DOHH2 (cell line): ENCODE data around the gene LSM14A.
A peak's percentile ranks its signal among the peaks of the same experiment; 100 is the strongest.
"Not testable (repeated sequence)": the region's sequence is repeated elsewhere in the genome, so short reads cannot be mapped to it uniquely, and the experiment has no call there.

ENCODE experiments used
- H3F3A ChIP-seq: fragments of 200-600 bp; sonication (generic), shearing (Covaris generic); 2 replicates; pipeline ENCODE4 v1.6.0; 2016; ENCODE audit warnings: antibody characterized with exemption, mild to moderate bottlenecking; ENCODE audit not compliant: control insufficient read depth, insufficient read depth
- H3K27ac ChIP-seq: fragments of 200-600 bp; sonication (generic); 2 replicates; pipeline ENCODE4 v1.5.1; 2014; ENCODE audit warnings: low read depth, mild to moderate bottlenecking, low read length, moderate library complexity
- H3K27me3 ChIP-seq: fragments of 200-600 bp; sonication (generic); 2 replicates; pipeline ENCODE4 v1.6.1; 2014; ENCODE audit warnings: mild to moderate bottlenecking, low read length, mixed read lengths; ENCODE audit not compliant: control insufficient read depth
- H3K36me3 ChIP-seq: fragments of 200-600 bp; sonication (generic); 2 replicates; pipeline ENCODE4 v1.6.1; 2014; ENCODE audit warnings: mild to moderate bottlenecking, low read length, moderate library complexity, mixed read lengths; ENCODE audit not compliant: control insufficient read depth
- H3K4me1 ChIP-seq: fragments of 200-600 bp; sonication (generic); 2 replicates; pipeline ENCODE4 v1.6.1; 2014; ENCODE audit warnings: mild to moderate bottlenecking, low read length, mixed read lengths; ENCODE audit not compliant: control insufficient read depth
- H3K4me2 ChIP-seq: fragments of 200-600 bp; sonication (generic); 2 replicates; pipeline ENCODE4 v1.6.0; 2014; ENCODE audit warnings: mild to moderate bottlenecking, low read length, moderate library complexity
- H3K4me3 ChIP-seq: fragments of 200-600 bp; sonication (generic); 2 replicates; pipeline ENCODE4 v1.5.1; 2014; ENCODE audit warnings: mild to moderate bottlenecking, low read length, mixed read lengths
- H3K79me2 ChIP-seq: fragments of 200-600 bp; sonication (generic); 2 replicates; pipeline ENCODE4 v1.6.1; 2014; ENCODE audit warnings: mild to moderate bottlenecking, low read length, mixed read lengths; ENCODE audit not compliant: control insufficient read depth
- H3K9me2 ChIP-seq: fragments of 200-600 bp; sonication (generic); replicated peaks from 2 replicates; pipeline ENCODE4 v1.6.1; 2014; ENCODE audit warnings: mild to moderate bottlenecking, low read length, mixed read lengths; ENCODE audit not compliant: control insufficient read depth
- H3K9me3 ChIP-seq: fragments of 200-600 bp; sonication (generic); 2 replicates; pipeline ENCODE4 v1.6.1; 2014; ENCODE audit warnings: antibody characterized with exemption, low read length, mixed read lengths; ENCODE audit not compliant: control insufficient read depth, insufficient read depth
- H4K20me1 ChIP-seq: fragments of 200-600 bp; sonication (generic); 2 replicates; pipeline ENCODE4 v1.6.0; 2014; ENCODE audit warnings: low read depth, mild to moderate bottlenecking, antibody characterized with exemption, low read length, moderate library complexity; ENCODE audit not compliant: control insufficient read depth, insufficient read depth
- EZH2phosphoT487 ChIP-seq: fragments of 200-600 bp; sonication (generic); IDR thresholded peaks from 2 replicates; pipeline ENCODE4 v1.6.1; 2017; ENCODE audit warnings: borderline replicate concordance, mild to moderate bottlenecking, antibody characterized with exemption, low read length, moderate library complexity, mixed read lengths
- TF ChIP-seq, protein P1 (sequence below): fragments of 200-600 bp; sonication (generic); IDR thresholded peaks from one replicate; pipeline ENCODE4 v1.5.1; 2014; ENCODE audit warnings: antibody characterized with exemption, mild to moderate bottlenecking, low read depth, low read length; ENCODE audit not compliant: poor library complexity, severe bottlenecking

The LSM14A gene

DNA sequence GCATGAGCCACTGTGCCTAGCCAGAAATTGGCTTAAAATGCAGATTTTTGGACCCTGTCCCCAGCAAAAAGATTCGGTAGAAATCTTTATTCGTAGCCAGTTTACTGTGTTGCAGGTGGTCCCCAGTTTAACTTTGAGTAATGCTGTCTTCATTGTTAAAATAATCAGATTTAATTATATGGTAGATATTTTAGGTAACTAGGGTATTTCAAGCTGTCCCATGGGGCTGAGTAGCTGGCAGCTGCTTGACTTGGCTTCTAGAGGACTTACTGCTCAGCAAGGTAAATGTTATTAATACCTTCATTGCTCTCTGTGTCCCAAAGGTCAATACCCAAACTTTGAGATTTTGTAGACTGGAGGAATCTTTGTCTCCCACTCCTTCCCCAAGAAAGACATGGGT, 21.1 kb downstream of the LSM14A start:
- peak overlapping the region; percentile 56 for H3K4me3 ChIP-seq
- peak overlapping the region; percentile 68 for H3K4me2 ChIP-seq
- peaks cover 10% of the 10 kb centered on the region for H3F3A ChIP-seq
- no peaks in the 10 kb centered on the region for H3K9me2 ChIP-seq
- no peaks in the 10 kb centered on the region for H3K27me3 ChIP-seq
- peaks cover 22% of the 10 kb centered on the region for H4K20me1 ChIP-seq
- peaks cover 83% of the 10 kb centered on the region for H3K79me2 ChIP-seq
- H3K36me3 ChIP-seq = peaks cover 64% of the 10 kb centered on the region
- peak overlapping the region; percentile 87 for H3K27ac ChIP-seq
- TF ChIP-seq, protein P1, sequence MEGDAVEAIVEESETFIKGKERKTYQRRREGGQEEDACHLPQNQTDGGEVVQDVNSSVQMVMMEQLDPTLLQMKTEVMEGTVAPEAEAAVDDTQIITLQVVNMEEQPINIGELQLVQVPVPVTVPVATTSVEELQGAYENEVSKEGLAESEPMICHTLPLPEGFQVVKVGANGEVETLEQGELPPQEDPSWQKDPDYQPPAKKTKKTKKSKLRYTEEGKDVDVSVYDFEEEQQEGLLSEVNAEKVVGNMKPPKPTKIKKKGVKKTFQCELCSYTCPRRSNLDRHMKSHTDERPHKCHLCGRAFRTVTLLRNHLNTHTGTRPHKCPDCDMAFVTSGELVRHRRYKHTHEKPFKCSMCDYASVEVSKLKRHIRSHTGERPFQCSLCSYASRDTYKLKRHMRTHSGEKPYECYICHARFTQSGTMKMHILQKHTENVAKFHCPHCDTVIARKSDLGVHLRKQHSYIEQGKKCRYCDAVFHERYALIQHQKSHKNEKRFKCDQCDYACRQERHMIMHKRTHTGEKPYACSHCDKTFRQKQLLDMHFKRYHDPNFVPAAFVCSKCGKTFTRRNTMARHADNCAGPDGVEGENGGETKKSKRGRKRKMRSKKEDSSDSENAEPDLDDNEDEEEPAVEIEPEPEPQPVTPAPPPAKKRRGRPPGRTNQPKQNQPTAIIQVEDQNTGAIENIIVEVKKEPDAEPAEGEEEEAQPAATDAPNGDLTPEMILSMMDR = no peak
- TF ChIP-seq EZH2phosphoT487 = no peak
- H3K9me3 ChIP-seq = no peaks in the 10 kb centered on the region
- H3K4me1 ChIP-seq = peaks cover 67% of the 10 kb centered on the region

DNA sequence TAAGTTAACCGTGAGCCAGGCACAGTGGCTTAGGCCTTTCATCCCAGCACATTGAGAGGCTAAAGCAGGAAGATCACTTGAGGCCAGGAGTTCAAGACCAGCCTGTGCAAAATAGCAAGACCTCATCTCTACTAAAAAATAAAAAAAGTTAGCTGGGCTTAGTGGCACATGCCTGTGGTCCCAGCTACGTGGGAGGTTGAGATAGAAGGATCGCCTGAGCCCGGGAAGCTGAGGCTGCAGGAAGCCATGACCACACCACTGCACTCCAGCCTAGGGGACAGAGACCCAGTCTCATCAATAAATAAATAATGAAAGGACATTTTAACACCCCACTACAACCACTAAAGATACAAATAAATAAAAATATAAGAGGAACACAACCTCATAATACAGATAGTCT, 21.6 kb downstream of the LSM14A start:
- Histone ChIP-seq H3K9me3 (no peaks in the 10 kb centered on the region), H3K4me1 (peaks cover 63% of the 10 kb centered on the region), H3K27me3 (no peaks in the 10 kb centered on the region), H3F3A (peaks cover 10% of the 10 kb centered on the region), H3K4me2 (peak overlapping the region; percentile 68), H4K20me1 (peaks cover 19% of the 10 kb centered on the region), H3K27ac (peak overlapping the region; percentile 87), H3K9me2 (no peaks in the 10 kb centered on the region), H3K79me2 (peaks cover 78% of the 10 kb centered on the region), H3K4me3 (peak overlapping the region; percentile 56), H3K36me3 (peaks cover 63% of the 10 kb centered on the region)
- TF ChIP-seq, protein P1 = no peak
- TF ChIP-seq EZH2phosphoT487 = no peak

DNA sequence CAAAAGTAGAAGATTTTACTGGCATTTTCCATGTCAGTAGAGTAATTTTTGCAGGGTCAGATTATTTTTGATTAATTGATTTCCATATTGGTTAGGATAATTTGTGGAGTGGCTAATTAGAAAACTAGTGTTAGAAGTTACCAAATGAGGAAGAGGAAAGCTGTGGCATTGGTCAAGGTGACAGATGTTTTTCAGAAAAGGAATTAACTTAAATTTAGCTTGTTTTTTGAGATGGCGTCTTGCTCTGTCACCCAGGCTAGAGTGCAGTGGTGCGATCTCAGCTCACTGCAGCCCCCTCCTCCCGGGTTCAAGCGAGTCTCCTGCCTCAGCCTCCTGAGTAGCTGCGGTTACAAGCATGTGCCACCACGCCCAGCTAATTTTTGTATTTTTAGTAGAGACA, 28.8 kb downstream of the LSM14A start:
- H3K4me1 ChIP-seq = peaks cover 28% of the 10 kb centered on the region
- peaks cover 80% of the 10 kb centered on the region for H3K36me3 ChIP-seq
- no peak overlapping the region for H3K4me3 ChIP-seq
- peak overlapping the region; percentile 44 for H3K4me2 ChIP-seq
- H3K9me3 ChIP-seq = no peaks in the 10 kb centered on the region
- no peak for TF ChIP-seq EZH2phosphoT487
- TF ChIP-seq, protein P1 = no peak
- peaks cover 65% of the 10 kb centered on the region for H3K79me2 ChIP-seq
- H4K20me1 ChIP-seq = peaks cover 3% of the 10 kb centered on the region; the same call in 1 of the 2 replicates
- H3K27ac ChIP-seq = peak overlapping the region; percentile 53
- peaks cover 25% of the 10 kb centered on the region for H3F3A ChIP-seq
- H3K9me2 ChIP-seq = no peaks in the 10 kb centered on the region
- H3K27me3 ChIP-seq = no peaks in the 10 kb centered on the region

DNA sequence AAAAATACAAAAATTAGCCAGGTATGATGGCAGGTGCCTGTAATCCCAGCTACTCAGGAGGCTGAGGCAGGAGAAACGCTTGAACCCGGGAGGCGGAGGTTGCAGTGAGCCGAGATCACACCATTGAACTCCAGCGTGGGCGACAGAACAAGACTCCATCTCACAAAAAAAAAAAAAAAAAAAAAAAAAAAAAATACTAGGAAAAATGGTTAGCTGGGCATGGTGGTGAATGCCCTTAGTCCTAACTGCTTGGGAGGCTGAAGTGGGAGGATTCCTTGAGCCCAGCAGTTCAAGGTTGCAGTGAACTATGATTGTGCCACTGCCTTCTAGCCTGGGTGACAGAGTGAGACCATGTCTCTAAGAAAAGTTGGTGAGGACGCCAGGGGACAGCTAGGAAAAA, 33.0 kb downstream of the LSM14A start:
- H3K9me2 ChIP-seq, H3K4me2 ChIP-seq, H3K9me3 ChIP-seq, H3K27me3 ChIP-seq, H4K20me1 ChIP-seq, H3K4me3 ChIP-seq, H3K27ac ChIP-seq: not testable (repeated sequence)
- Histone ChIP-seq H3F3A (peaks cover 20% of the 10 kb centered on the region), H3K79me2 (peaks cover 51% of the 10 kb centered on the region), H3K36me3 (peaks cover 86% of the 10 kb centered on the region), H3K4me1 (peaks cover 15% of the 10 kb centered on the region)
